IPS DF 6.9 (cell line): Measurements from ENCODE around the gene PHC1.

ENCODE experiments used
- DNase-seq: peaks from one replicate; pipeline ENCODE4 v3.0.0-alpha.2; 2013; ENCODE audit warnings: low read depth, low spot score
- H3K27ac ChIP-seq: one replicate; pipeline ENCODE4 v1.5.1; 2013; ENCODE audit warnings: low read length, control low read depth
- H3K27me3 ChIP-seq: 2 replicates; pipeline ENCODE4 v1.6.1; 2013; ENCODE audit warnings: mild to moderate bottlenecking, low read length; ENCODE audit not compliant: control insufficient read depth, insufficient read depth
- H3K36me3 ChIP-seq: 2 replicates; pipeline ENCODE4 v1.6.1; 2013; ENCODE audit warnings: low read length; ENCODE audit not compliant: control insufficient read depth, insufficient read depth
- H3K4me1 ChIP-seq: 2 replicates; pipeline ENCODE4 v1.6.1; 2013; ENCODE audit warnings: low read length; ENCODE audit not compliant: control insufficient read depth, insufficient read depth
- H3K4me3 ChIP-seq: 2 replicates; pipeline ENCODE4 v1.5.1; 2013; ENCODE audit warnings: mild to moderate bottlenecking, low read length
- H3K9me3 ChIP-seq: 2 replicates; pipeline ENCODE4 v1.6.1; 2013; ENCODE audit warnings: low read length, inconsistent platforms; ENCODE audit not compliant: control insufficient read depth, insufficient read depth
- WGBS: extraction: QIAGEN DNeasy Blood & Tissue Kit; methylation state at CpG from one replicate; pipeline ENCODE4 v1.1.7; 2013; ENCODE audit warnings: mixed read lengths, missing lambda C conversion rate; ENCODE audit not compliant: insufficient read length, insufficient coverage; 5-methylcytosine and 5-hydroxymethylcytosine counted together

PHC1 gene

DNA sequence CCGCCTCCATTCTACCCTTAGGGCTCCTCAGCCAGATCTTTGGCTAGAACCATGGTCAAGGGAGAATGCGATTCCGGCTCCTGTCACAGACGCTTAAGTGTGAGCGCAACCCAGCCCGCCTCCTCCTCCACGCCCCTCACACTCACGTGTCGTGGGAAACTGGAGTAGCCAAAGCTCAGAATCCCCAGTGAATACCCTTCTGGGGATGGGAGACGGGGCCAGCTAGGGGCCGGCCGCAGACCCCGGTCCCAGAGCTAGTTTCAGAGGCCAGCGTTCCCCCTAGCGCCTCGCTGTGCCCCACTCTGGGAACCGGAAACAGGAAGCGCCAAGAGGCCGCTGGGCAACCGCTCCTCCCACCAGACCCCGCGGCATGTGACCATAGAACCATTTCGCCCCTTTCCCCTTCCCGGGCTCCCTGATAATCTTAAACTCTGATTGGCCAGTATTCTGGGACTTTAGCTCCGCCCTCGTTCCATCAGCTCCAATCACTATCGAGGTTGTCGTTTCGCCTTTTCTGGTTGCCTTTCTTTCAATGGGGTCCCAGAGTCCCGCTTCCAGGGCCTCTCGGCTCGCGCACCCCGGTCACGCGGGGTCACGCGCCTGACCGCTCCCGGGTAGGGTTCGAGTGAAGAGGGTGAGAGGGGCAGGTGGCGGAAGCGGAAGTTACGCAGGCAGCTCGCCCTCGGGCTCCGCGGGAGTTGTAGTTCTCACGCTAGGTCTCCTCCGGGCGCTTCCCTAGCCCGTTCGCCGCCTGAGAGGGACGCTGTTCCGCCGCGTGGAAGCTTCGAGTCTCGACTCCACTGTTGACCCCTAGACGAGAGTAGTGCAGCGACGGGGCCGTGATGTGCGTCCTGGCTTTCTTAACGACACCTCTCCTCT is 35.3 kb downstream of the PHC1 start, which contains the start of gene M6PR:
TSS of gene M6PR (minus strand) at position 304 of the 879 bp plus-strand sequence. CDS start 3,241 bp downstream, outside the sequence.
- DNase-seq: peak; percentile 90
- Histone ChIP-seq H3K9me3 (no peaks in the 10 kb centered on the region), H3K4me3 (peak within 1 kb of the TSS; percentile 79), H3K36me3 (peaks cover 4% of the 10 kb centered on the region; the same call in 1 of the 2 replicates), H3K27me3 (no peaks in the 10 kb centered on the region), H3K4me1 (no peaks in the 10 kb centered on the region), H3K27ac (no peak within 1 kb of the TSS)
- WGBS: no CpG with 5 or more reads among the region's 66 CpGs

DNA sequence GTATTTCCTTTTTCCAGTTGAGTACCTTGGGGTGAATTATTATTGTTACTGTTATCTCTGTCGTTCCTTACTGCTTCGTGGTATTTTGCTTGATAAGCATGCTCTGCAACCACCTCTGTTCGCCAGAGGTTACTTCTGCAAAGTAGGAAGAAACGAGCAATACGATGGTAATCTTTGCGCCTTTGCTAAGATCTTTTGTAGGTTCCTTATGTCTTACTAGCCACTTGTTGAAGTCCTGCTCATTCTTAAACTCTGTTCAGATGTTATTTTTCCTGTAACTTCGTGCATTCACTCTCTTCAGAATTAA is 35.9 kb downstream of the PHC1 start:
- H3K9me3 ChIP-seq: no peaks in the 10 kb centered on the region
- H3K36me3 ChIP-seq: peaks cover 3% of the 10 kb centered on the region; the same call in 1 of the 2 replicates
- no CpG with 5 or more reads among the region's 7 CpGs for WGBS
- DNase-seq: no peak
- no peaks in the 10 kb centered on the region for H3K27me3 ChIP-seq
- H3K4me3 ChIP-seq: peak overlapping the region; percentile 79; the same call in 1 of the 2 replicates
- no peaks in the 10 kb centered on the region for H3K4me1 ChIP-seq
- H3K27ac ChIP-seq: no peak overlapping the region

DNA sequence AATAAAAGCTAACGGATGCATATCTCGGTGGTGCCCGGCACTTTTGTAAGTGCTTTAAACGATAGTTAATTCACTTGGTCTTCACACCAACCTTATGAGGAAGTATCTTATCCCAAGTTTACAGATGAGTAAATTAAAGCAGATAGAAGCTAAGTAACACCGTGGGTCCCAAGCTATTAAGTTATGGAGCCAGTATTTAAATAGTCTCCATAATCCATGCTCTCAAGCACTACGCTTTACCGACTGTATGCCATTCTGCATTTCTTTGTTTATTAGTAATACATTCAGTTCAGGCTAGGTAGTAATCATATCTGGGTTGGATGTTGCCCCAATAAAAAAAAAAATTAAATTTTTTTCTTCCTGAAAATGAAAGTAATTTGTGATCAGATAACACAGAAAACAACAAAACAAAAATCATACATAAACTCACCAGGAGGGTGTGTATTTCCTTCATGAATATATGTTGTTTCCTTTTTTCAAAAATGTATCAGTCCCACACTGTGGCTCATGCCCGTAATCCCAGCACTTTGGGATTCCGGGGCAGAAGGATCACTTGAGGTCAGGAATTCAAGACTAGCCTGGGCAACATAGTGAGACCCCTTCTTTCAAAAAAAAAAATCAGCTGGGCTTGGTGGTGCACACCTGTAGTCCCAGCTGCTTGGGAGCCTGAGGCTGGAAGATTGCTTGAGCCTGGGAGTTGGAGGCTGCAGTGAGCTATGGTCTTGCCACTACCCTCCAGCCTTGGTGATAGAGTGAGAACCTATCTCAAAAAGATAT is 36.6 kb downstream of the PHC1 start:
- WGBS: no CpG with 5 or more reads among the region's 9 CpGs
- Histone ChIP-seq H3K36me3 (no peaks in the 10 kb centered on the region), H3K4me3 (peak overlapping the region; percentile 79; the same call in 1 of the 2 replicates), H3K27me3 (no peaks in the 10 kb centered on the region), H3K27ac (no peak overlapping the region), H3K9me3 (no peaks in the 10 kb centered on the region), H3K4me1 (no peaks in the 10 kb centered on the region)
- DNase-seq: no peak

DNA sequence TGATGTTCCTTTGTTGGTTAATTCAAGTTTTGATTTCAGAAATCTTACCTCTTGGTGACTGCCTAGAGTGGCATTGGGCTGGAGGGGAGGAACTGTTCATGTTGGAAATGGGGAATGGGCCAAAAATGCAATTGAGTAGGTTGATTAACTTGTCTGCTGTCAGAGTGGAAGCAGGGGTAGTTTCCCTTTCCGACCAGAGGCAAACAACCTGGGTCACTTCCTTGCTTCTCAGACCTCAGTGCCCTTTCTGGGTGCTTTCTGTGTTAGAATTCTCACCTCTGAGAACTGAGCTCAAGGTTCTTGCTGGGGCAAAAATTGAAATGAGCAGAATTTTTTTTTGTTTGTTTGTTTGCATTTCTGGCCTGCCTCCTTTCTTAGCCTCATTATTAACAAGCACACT is 37.4 kb downstream of the PHC1 start:
- no CpG with 5 or more reads among the region's 1 CpG for WGBS

DNA sequence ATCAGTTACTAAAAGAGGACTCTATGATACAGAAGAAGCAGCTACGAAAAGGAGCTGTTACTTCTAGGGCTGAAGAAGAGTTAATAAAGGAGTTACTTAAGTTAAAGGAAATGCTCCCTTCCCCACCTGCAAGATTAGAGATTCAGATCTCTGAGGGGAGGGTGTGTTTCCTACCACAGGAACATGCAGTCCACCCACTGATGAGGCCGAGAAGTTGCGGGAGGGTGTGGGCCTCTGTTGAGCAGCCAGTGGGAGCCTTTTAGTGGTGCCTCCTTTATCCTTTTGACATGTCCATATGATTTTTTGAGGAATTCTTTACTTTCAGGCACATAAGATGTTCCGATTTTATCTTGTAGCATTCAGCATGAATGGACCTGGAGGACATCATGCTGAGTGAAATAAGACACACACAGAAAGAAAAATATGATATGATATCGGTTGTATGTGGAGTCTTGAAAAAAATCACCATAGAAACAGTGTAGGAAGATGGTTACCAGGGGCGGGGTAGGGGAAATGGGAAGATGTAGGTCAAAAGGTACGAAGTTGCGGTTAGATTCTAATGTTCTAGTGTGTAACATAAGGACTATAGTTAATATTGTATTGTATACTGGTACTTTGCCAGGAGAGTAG is 39.6 kb downstream of the PHC1 start:
- H3K4me3 ChIP-seq: no peak overlapping the region
- no peak overlapping the region for H3K27ac ChIP-seq
- no peaks in the 10 kb centered on the region for H3K9me3 ChIP-seq
- DNase-seq: no peak
- H3K4me1 ChIP-seq: no peaks in the 10 kb centered on the region
- no peaks in the 10 kb centered on the region for H3K36me3 ChIP-seq
- no peaks in the 10 kb centered on the region for H3K27me3 ChIP-seq
- WGBS: no CpG with 5 or more reads among the region's 8 CpGs

More for the DNA sequence above, 37.4 kb downstream of the PHC1 start:
- DNase-seq: no peak
- Histone ChIP-seq H3K27ac (no peak overlapping the region), H3K36me3 (no peaks in the 10 kb centered on the region), H3K9me3 (no peaks in the 10 kb centered on the region), H3K4me3 (no peak overlapping the region), H3K27me3 (no peaks in the 10 kb centered on the region), H3K4me1 (no peaks in the 10 kb centered on the region)

DNA sequence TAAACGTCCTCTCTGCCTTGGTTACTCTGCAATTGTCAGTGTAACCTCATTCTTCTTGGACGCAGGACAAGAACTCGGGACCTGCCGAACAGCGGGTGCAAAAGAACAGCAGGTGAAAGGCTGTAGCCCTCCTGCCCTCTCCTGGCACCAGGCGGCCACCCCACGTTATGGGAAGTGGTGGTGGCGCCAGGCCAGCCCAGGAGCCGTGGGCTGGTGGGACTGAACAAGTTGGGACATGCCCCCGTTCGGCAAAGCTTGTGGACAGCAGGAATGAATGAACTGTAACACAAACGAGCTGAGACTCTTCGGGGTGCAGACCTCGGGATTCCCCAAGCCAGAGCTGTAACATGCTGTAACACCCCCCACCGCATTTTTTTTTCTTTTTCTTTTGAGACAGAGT is 41.8 kb downstream of the PHC1 start:
- WGBS: no CpG with 5 or more reads among the region's 15 CpGs
- Histone ChIP-seq H3K36me3 (no peaks in the 10 kb centered on the region), H3K27me3 (no peaks in the 10 kb centered on the region), H3K4me1 (no peaks in the 10 kb centered on the region), H3K4me3 (no peak overlapping the region), H3K27ac (no peak overlapping the region), H3K9me3 (no peaks in the 10 kb centered on the region)
- no peak for DNase-seq

DNA sequence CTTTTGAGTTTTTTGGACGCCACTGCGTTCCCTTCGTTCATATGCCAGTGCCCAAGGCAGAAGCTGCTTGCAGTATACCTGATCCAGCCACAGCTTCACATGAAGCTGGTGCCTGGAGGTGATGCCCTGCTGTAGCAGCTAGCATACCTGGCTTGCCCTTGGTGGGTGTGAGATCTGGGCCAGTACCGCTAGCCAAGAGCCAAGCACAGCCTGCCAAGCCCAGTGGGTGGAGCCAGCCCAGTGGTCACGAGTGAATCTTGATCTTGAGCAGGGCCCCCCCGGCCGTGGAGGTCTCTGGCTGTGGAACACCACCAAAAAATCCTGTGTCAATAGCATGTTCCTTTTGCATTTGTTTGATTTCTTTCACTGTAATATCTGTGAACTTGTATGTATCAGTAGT is 42.5 kb downstream of the PHC1 start:
- H3K4me1 ChIP-seq: no peaks in the 10 kb centered on the region
- DNase-seq: no peak
- H3K27me3 ChIP-seq: no peaks in the 10 kb centered on the region
- H3K36me3 ChIP-seq: no peaks in the 10 kb centered on the region
- no peaks in the 10 kb centered on the region for H3K9me3 ChIP-seq
- WGBS: no CpG with 5 or more reads among the region's 7 CpGs
- H3K27ac ChIP-seq: no peak overlapping the region
- H3K4me3 ChIP-seq: no peak overlapping the region

DNA sequence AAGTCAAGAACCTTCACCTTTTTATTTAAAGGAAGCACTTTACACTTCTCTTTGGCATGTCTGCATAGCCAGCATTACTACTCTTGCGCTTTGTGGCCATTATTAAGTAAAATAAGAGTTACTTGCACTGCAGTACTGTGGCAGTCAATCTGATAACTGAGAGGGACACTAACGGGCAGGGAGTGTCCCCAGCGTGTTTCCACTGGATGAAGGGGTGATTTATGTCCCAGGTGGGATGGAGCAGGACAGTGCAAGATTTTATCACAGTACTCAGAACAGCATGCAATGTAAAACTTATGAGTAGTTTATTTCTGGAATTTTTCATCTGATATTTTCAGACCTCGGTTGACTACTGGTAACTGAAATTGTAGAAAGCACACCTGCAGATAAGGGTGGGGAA is 43.3 kb downstream of the PHC1 start:
- Histone ChIP-seq H3K27ac (no peak overlapping the region), H3K27me3 (no peaks in the 10 kb centered on the region), H3K36me3 (no peaks in the 10 kb centered on the region), H3K4me3 (no peak overlapping the region), H3K4me1 (no peaks in the 10 kb centered on the region), H3K9me3 (no peaks in the 10 kb centered on the region)
- DNase-seq: no peak
- whole genome bisulfite sequencing: no CpG with 5 or more reads among the region's 4 CpGs

DNA sequence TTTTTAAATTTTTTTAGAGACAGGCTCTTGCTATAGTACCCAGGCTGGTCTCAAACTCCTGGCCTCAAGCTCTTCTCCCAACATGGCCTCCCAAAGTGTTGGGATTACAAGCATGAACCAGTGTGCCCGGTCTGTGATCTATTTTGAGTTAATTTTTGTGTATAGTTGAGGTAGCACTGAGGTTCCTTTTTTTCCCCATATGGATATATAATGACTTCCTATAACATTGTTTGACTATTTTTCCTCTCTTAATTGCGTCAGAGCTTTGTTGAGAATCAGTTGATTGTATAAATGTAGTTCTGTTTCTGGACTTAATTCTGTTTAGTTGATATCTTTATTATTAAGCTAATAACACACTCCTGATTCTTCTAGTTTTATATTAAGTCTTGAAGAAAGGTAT is 43.8 kb downstream of the PHC1 start:
- no peak for DNase-seq

DNA sequence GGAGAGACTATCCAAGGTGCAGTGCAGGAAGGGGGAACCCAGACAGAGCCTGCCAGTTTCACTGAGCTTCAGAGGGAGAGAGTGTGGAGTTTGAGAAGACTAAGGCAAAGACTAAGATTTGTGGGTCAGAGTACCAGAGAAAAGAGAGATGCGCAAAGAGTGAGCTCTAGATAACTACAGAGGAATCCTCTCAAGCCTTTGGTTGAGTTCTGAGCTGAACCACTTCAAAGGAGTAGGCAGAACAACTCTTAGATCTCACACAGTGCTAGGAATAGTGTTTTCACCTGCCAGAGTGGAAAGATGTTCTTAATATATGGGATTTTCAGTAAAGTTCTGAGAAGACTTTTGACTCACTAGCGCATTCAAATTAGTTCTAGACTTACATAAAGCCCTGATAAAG is 45.9 kb downstream of the PHC1 start:
- H3K4me3 ChIP-seq: no peak overlapping the region
- no peak for DNase-seq
- no peak overlapping the region for H3K27ac ChIP-seq
- no CpG with 5 or more reads among the region's 2 CpGs for WGBS
- H3K27me3 ChIP-seq: no peaks in the 10 kb centered on the region
- H3K9me3 ChIP-seq: no peaks in the 10 kb centered on the region
- H3K4me1 ChIP-seq: no peaks in the 10 kb centered on the region
- H3K36me3 ChIP-seq: no peaks in the 10 kb centered on the region

More for the DNA sequence above, 43.8 kb downstream of the PHC1 start:
- WGBS: no CpG with 5 or more reads among the region's 2 CpGs
- Histone ChIP-seq H3K27me3 (no peaks in the 10 kb centered on the region), H3K36me3 (no peaks in the 10 kb centered on the region), H3K27ac (no peak overlapping the region), H3K4me3 (no peak overlapping the region), H3K9me3 (no peaks in the 10 kb centered on the region), H3K4me1 (no peaks in the 10 kb centered on the region)
